Tibial artery (tissue), 4 donors: ENCODE results near the gene TMEM238.
"Not testable (repeated sequence)": the region's sequence is repeated elsewhere in the genome, so short reads cannot be mapped to it uniquely, and the experiment has no call there.

Source experiments
- DNase-seq, 2 donors: peaks; one replicate each; pipeline ENCODE4 v3.0.0-alpha.2; 2019
- H3K27ac ChIP-seq, 2 donors: fragments of 200-600 bp; sonication (generic) in 1 of 2; 1 replicate in 1 of 2; 2 replicates in 1 of 2; pipeline ENCODE4 v1.5.1; 2018 to 2019; ENCODE audit warnings: mild to moderate bottlenecking in 1 of 2
- H3K27me3 ChIP-seq, 2 donors: fragments of 200-600 bp; sonication (generic) in 1 of 2; one replicate each; pipeline versions ENCODE4 v1.5.1 to v1.6.0; 2016 to 2019
- H3K36me3 ChIP-seq, 3 donors: fragments of 200-600 bp; sonication (generic) in 2 of 3; one replicate each; pipeline ENCODE4 v1.5.1; 2016 to 2019; ENCODE audit warnings: mild to moderate bottlenecking in 2 of 3
- H3K4me1 ChIP-seq, 4 donors: fragments of 200-600 bp; sonication (generic) in 2 of 4; 1 replicate in 3 of 4; 2 replicates in 1 of 4; pipeline ENCODE4 v1.5.1; 2016 to 2019
- H3K4me3 ChIP-seq, 2 donors: fragments of 200-600 bp; sonication (generic) in 1 of 2; 1 replicate in 1 of 2; 2 replicates in 1 of 2; pipeline ENCODE4 v1.5.1; 2018 to 2019; ENCODE audit warnings: mild to moderate bottlenecking in 2 of 2
- H3K9me3 ChIP-seq, 3 donors: fragments of 200-600 bp; sonication (generic) in 1 of 3; one replicate each; pipeline ENCODE4 v1.5.1; 2016 to 2019
- intact Hi-C: fragments of 100-400 bp; cut with DNase I; formaldehyde crosslinking; loops from one replicate; pipeline ENCODE4 v1.15.0; 2023; ENCODE audit warnings: low total_unique reads
- TF ChIP-seq, protein P1 (sequence below), 2 experiments: fragments of 200-600 bp in 1 of 2; fragments of 450-650 bp in 1 of 2; IDR thresholded peaks; one replicate each; pipeline ENCODE4 v1.5.1; 2017 to 2019; ENCODE audit warnings: antibody characterized with exemption in 2 of 2, mild to moderate bottlenecking in 1 of 2, moderate library complexity in 1 of 2

TMEM238 gene

DNA sequence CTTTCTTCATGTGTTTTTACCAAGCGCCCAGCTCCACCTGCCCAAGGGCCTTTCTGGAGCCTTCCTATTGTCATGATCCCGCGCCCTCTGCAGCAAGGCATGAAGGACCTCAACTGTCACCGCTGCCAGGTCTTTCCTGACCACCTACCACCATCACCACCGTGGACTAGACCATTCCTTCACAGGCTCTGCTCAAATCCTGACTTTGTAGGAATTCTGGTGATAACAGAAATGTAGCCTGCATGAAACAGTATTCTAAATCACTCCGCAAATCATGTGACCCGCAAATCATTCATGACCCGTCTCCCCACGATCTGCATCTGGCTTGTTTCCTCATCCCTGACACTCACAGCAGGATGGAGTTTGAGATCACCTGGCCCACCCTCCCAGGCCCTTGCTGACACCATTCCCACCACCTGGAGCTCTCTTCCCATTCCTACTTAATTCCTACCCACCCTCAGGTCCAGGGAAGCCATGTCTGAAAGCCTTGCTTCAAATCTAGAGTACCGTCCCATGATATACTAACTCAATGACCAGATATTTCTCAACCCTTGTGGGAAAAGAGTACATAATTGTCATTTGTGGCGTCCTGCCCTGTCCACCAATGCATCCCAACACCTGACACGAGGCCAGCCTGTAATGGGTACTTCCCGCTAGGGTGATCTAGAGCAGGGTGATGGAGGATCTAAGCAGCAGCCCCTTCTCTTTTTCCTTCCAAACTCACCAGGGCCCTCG is 22.2 kb upstream of the TMEM238 start:
- no peaks in the 10 kb centered on the region for H3K27me3 ChIP-seq
- H3K4me3 ChIP-seq: peak overlapping the region; percentile 72 to 92
- H3K9me3 ChIP-seq: no peaks in the 10 kb centered on the region
- DNase-seq: no peak
- H3K4me1 ChIP-seq: peaks cover 8 to 24% (median 16%) of the 10 kb centered on the region in 4 donors
- H3K27ac ChIP-seq: peak overlapping the region in 1 of 2 donors; percentile 97
- H3K36me3 ChIP-seq: peaks cover 16 to 48% (median 44%) of the 10 kb centered on the region in 3 donors
- TF ChIP-seq, protein P1, sequence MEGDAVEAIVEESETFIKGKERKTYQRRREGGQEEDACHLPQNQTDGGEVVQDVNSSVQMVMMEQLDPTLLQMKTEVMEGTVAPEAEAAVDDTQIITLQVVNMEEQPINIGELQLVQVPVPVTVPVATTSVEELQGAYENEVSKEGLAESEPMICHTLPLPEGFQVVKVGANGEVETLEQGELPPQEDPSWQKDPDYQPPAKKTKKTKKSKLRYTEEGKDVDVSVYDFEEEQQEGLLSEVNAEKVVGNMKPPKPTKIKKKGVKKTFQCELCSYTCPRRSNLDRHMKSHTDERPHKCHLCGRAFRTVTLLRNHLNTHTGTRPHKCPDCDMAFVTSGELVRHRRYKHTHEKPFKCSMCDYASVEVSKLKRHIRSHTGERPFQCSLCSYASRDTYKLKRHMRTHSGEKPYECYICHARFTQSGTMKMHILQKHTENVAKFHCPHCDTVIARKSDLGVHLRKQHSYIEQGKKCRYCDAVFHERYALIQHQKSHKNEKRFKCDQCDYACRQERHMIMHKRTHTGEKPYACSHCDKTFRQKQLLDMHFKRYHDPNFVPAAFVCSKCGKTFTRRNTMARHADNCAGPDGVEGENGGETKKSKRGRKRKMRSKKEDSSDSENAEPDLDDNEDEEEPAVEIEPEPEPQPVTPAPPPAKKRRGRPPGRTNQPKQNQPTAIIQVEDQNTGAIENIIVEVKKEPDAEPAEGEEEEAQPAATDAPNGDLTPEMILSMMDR (IDR thresholded peaks at IDR 0.05): no peak
- intact Hi-C loops: loop anchor here (10.0 kb wide), 1 partner anchor 229 kb away; no protein-coding TSS in a partner anchor

DNA sequence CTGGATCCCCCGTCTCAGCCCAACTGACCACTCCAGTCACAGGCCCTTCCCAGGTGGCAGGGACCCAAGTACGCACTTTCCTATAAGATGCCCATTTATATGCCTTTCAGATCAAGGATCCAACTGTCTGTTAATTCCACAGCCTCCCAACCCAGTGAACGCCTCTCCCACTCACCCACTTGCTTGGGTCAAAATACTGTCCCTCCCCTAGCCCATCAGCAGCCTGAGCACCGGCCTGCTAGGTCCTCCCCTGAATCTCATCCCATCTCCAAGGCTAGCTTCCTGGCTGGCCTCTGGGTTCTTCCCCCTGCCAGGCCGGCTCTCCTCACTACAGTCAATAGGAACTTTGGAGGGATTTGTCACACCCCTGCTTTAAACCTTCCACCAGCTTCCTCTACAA is 21.5 kb upstream of the TMEM238 start:
- Histone ChIP-seq H3K27ac (no peak overlapping the region), H3K27me3 (no peaks in the 10 kb centered on the region), H3K36me3 (peaks cover 16 to 54% (median 50%) of the 10 kb centered on the region in 3 donors), H3K9me3 (no peaks in the 10 kb centered on the region), H3K4me1 (peaks cover 8 to 24% (median 17%) of the 10 kb centered on the region in 4 donors), H3K4me3 (no peak overlapping the region)
- TF ChIP-seq, protein P1 (IDR thresholded peaks at IDR 0.05): no peak
- DNase-seq: no peak
- intact Hi-C loops: loop anchor here (10.0 kb wide), 1 partner anchor 229 kb away; no protein-coding TSS in a partner anchor

DNA sequence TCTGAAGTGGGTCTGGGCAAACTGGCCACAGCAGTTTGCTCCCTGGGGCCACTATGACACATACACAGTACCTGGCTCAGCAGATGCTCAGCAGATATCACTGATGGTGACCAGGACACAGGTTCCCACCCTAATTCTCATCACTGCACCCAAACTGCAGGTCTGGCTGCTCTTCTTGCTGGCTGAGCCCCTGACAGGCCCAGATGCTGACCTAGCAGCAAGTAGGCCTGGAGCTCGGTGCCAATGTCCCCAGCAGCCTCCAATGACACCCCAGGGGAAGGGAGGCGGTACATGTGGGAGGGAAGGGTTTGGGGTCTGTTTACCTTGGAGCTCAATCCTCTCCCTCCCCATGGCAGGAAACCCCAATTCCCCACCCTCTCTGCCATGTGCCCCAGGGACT is 18.4 kb upstream of the TMEM238 start:
- no peak overlapping the region for H3K27ac ChIP-seq
- no peaks in the 10 kb centered on the region for H3K9me3 ChIP-seq
- intact Hi-C loops: loop anchor here (10.0 kb wide), 1 partner anchor 232 kb away; no protein-coding TSS in a partner anchor
- no peak overlapping the region for H3K4me3 ChIP-seq
- TF ChIP-seq, protein P1 (IDR thresholded peaks at IDR 0.05): no peak
- peaks cover 16 to 59% (median 52%) of the 10 kb centered on the region in 3 donors for H3K36me3 ChIP-seq
- DNase-seq: no peak
- peaks cover 8 to 24% (median 15%) of the 10 kb centered on the region in 4 donors for H3K4me1 ChIP-seq
- no peaks in the 10 kb centered on the region for H3K27me3 ChIP-seq

GRCh38 chr19:55401390-55401789 is 17.3 kb upstream of the TMEM238 start:
- H3K27ac ChIP-seq: not testable (repeated sequence)
- intact Hi-C loops: loop anchor here (10.0 kb wide), 1 partner anchor 233 kb away; no protein-coding TSS in a partner anchor
- H3K4me1 ChIP-seq: peaks cover 4 to 13% (median 8%) of the 10 kb centered on the region in 4 donors

DNA sequence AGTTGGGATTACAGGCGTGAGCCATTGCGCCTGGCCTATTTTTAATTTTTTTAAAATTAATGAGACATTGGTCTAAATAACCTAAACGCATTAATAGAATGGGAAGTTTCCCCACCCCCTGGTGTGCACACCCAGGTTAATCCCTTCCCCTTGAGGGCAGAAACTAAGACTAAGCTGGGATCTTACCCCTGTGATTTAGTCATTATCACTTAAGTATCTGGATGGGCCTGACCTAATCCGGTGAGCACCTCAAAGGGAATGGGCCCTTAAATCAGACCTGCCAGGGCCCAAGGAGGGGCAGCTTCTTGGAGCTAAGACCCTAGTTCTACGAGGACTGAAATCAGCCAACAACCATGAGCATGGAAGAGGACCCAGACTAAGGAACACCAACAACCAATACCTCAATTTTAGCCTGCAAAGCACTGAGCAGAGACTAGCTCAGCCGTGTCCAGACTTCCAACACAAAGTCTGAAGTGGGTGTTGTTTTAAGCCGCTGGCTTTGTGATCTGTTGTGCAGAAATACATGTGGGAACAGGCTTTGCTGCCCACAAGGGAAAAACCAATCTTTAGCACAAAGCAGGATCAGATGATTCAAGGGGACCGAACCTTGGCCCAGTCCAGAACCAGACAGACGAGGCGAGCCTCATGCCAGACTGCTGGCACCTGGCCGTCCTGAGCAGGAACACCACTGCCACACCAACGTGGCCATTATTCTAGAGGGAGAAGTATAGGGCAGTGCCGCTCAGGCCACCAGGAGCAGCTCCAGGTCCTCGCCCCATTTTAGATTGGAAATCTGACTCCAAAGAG is 16.4 kb upstream of the TMEM238 start:
- DNase-seq: no peak
- peaks cover 16 to 53% (median 44%) of the 10 kb centered on the region in 3 donors for H3K36me3 ChIP-seq
- H3K27me3 ChIP-seq: no peaks in the 10 kb centered on the region
- no peak overlapping the region for H3K27ac ChIP-seq
- TF ChIP-seq, protein P1 (IDR thresholded peaks at IDR 0.05): no peak
- H3K4me1 ChIP-seq: peaks cover 0 to 4% (median under 1%) of the 10 kb centered on the region in 4 donors
- no peaks in the 10 kb centered on the region for H3K9me3 ChIP-seq
- H3K4me3 ChIP-seq: no peak overlapping the region
- intact Hi-C loops: loop anchor here (10.0 kb wide), 1 partner anchor 234 kb away; no protein-coding TSS in a partner anchor

More at GRCh38 chr19:55401390-55401789, 17.3 kb upstream of the TMEM238 start:
- not testable (repeated sequence) for H3K27me3 ChIP-seq, H3K9me3 ChIP-seq, H3K4me3 ChIP-seq, DNase-seq
- peaks cover 16 to 59% (median 52%) of the 10 kb centered on the region in 3 donors for H3K36me3 ChIP-seq
